ENCODE measurements around the gene FBXO21. TPM values are rescaled to one million over a fixed set of nuclear protein-coding genes. Genes with fewer than 3 reads are reported as not detected.

The FBXO21 gene
- polyA plus RNA-seq, 3 donors = 7.7 to 19.1 (median 17.2) TPM

GRCh38 chr12:117129391-117129790, 60.9 kb downstream of the FBXO21 start:
- peaks cover 0 to 8% (median 0%) of the 10 kb centered on the region in 3 donors for H3K27me3 Mint-ChIP-seq (ENCODE audit: low read depth in 3 of 3)
- no peak overlapping the region for H3K4me3 ChIP-seq (replicated peaks in 1 of 3; ENCODE audit: low read depth in 2 of 3, low read length in 3 of 3)
- H3K27me3 ChIP-seq (ENCODE audit: control insufficient read depth in 2 of 2, insufficient read depth in 2 of 2, low read length in 2 of 2) = no peaks in the 10 kb centered on the region
- no peak overlapping the region for H3K27ac Mint-ChIP-seq
- H3K27ac ChIP-seq (ENCODE audit: low read depth in 1 of 2, low read length in 2 of 2) = no peak overlapping the region
- no peaks in the 10 kb centered on the region for H3K36me3 Mint-ChIP-seq
- H2AFZ ChIP-seq (ENCODE audit: insufficient read depth, low read depth, low read length, poor library complexity, severe bottlenecking) = no peak overlapping the region
- peaks cover 0 to 7% of the 10 kb centered on the region in 2 donors for H3K4me1 ChIP-seq (ENCODE audit: control insufficient read depth in 1 of 2, insufficient read depth in 2 of 2, low read length in 2 of 2)
- peaks cover 0 to 7% of the 10 kb centered on the region in 2 donors for H3K9me3 ChIP-seq (replicated peaks in 1 of 2; ENCODE audit: control insufficient read depth in 1 of 2, insufficient read depth in 1 of 2, low read length in 2 of 2)
- no peaks in the 10 kb centered on the region for H3K79me2 ChIP-seq (ENCODE audit: insufficient read depth, low read length)
- H3K9me3 Mint-ChIP-seq = peaks cover 0 to 9% (median 7%) of the 10 kb centered on the region in 7 donors
- DNase-seq = no peak
- no peak overlapping the region for H3K4me3 Mint-ChIP-seq
- intact Hi-C loops (cut with micrococcal nuclease) = no loop called here
- 54% methylated on average over 3 of the region's 5 CpGs for WGBS (ENCODE audit: insufficient coverage)
- peaks cover 10% of the 10 kb centered on the region for H3K4me1 Mint-ChIP-seq
- no peak for TF ChIP-seq CTCF (IDR thresholded peaks at IDR 0.05)
- H3K9ac ChIP-seq (ENCODE audit: insufficient read depth, low read length, poor library complexity, severe bottlenecking) = no peak overlapping the region
- no peaks in the 10 kb centered on the region for H3K36me3 ChIP-seq (replicated peaks in 1 of 2; ENCODE audit: control insufficient read depth in 1 of 2, insufficient read depth in 2 of 2, low read length in 2 of 2)
- H3K4me2 ChIP-seq (replicated peaks; ENCODE audit: extremely low read depth, low read length, poor library complexity, severe bottlenecking) = no peak overlapping the region
- no peaks in the 10 kb centered on the region for H4K20me1 ChIP-seq (ENCODE audit: insufficient read depth, low read length)

- no peak overlapping the region for H3K9ac ChIP-seq (ENCODE audit: insufficient read depth, low read length, poor library complexity, severe bottlenecking)
Observed at GRCh38 chr12:117127933-117128823, 62.1 kb downstream of the FBXO21 start.

More at GRCh38 chr12:117127933-117128823, 62.1 kb downstream of the FBXO21 start:
- Mint-ChIP-seq H3K36me3 (no peaks in the 10 kb centered on the region), H3K4me3 (no peak overlapping the region), H3K4me1 (no peaks in the 10 kb centered on the region), H3K9me3 (peaks cover 0 to 9% (median 7%) of the 10 kb centered on the region in 7 donors), H3K27ac (peak overlapping the region in 2 of 7 donors; percentile 40 to 68), H3K27me3 (ENCODE audit: low read depth in 3 of 3) (peaks cover 0 to 8% (median 0%) of the 10 kb centered on the region in 3 donors)
- H4K20me1 ChIP-seq (ENCODE audit: insufficient read depth, low read length) = no peaks in the 10 kb centered on the region
- no peak overlapping the region for H3K27ac ChIP-seq (ENCODE audit: low read depth in 1 of 2, low read length in 2 of 2)
- DNase-seq = no peak
- over 99% methylated on average over 5 of the region's 6 CpGs for WGBS (ENCODE audit: insufficient coverage)
- H3K27me3 ChIP-seq (ENCODE audit: control insufficient read depth in 2 of 2, insufficient read depth in 2 of 2, low read length in 2 of 2) = no peaks in the 10 kb centered on the region
- H3K79me2 ChIP-seq (ENCODE audit: insufficient read depth, low read length) = no peaks in the 10 kb centered on the region
- peaks cover 0 to 7% of the 10 kb centered on the region in 2 donors for H3K9me3 ChIP-seq (replicated peaks in 1 of 2; ENCODE audit: control insufficient read depth in 1 of 2, insufficient read depth in 1 of 2, low read length in 2 of 2)
- TF ChIP-seq CTCF (IDR thresholded peaks at IDR 0.05) = no peak
- no peak overlapping the region for H2AFZ ChIP-seq (ENCODE audit: insufficient read depth, low read depth, low read length, poor library complexity, severe bottlenecking)
- intact Hi-C loops (cut with micrococcal nuclease) = no loop called here
- H3K36me3 ChIP-seq (replicated peaks in 1 of 2; ENCODE audit: control insufficient read depth in 1 of 2, insufficient read depth in 2 of 2, low read length in 2 of 2) = no peaks in the 10 kb centered on the region
- no peak overlapping the region for H3K4me3 ChIP-seq (replicated peaks in 1 of 3; ENCODE audit: low read depth in 2 of 3, low read length in 3 of 3)
- no peak overlapping the region for H3K4me2 ChIP-seq (replicated peaks; ENCODE audit: extremely low read depth, low read length, poor library complexity, severe bottlenecking)
- no peaks in the 10 kb centered on the region for H3K4me1 ChIP-seq (ENCODE audit: control insufficient read depth in 1 of 2, insufficient read depth in 2 of 2, low read length in 2 of 2)
